Measurements from ENCODE around the gene BAG2.
A peak's percentile ranks its signal among the peaks of the same experiment; 100 is the strongest.

Gene BAG2

DNA sequence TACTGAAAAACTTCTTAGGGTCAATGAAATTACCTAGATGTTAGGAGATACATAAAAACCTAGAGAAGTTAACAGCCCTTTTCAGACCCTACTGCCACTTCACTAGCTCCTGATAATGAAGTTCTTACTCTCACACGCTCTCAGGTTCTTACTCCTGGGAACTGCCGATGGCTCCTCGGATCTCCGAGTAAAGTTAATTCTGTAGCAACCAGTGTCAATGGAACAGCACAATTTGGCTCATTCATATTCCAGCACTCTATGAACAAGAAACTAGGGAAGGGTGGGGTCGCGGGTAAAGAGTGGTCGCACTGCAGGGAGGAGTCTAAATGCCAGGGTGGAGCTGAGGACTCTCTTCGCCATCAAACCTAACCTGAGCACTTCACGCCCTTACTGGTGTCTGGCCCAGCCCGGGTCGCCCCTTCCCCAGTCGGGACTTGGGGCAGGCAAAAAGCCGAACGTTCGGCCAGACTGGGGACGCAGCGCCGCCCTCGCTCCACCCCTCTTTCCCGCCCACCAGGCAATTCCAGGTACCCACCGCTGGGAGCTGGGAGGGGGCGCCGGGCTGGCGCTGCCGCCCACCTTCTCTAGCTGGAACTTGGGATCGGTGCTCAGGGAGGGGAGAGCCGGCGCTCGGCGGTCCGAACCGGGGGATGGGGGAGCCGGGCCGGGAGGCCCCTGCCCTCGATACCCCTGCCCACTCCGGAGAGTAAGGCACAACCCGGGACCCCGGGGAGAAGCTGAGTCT is 49.2 kb downstream of the BAG2 start:
- Mint-ChIP-seq H3K4me3 (peak overlapping the region; percentile 91 to 94), H3K36me3 (no peaks in the 10 kb centered on the region), H3K27me3 (peaks cover 0 to 5% of the 10 kb centered on the region in 2 donors), H3K9me3 (no peaks in the 10 kb centered on the region), H3K27ac (peak overlapping the region; percentile 82), H3K4me1 (peaks cover 9 to 10% of the 10 kb centered on the region in 2 donors)
- ATAC-seq (replicated peaks) (peak; percentile 66 to 75), DNase-seq (peak; percentile 29)

DNA sequence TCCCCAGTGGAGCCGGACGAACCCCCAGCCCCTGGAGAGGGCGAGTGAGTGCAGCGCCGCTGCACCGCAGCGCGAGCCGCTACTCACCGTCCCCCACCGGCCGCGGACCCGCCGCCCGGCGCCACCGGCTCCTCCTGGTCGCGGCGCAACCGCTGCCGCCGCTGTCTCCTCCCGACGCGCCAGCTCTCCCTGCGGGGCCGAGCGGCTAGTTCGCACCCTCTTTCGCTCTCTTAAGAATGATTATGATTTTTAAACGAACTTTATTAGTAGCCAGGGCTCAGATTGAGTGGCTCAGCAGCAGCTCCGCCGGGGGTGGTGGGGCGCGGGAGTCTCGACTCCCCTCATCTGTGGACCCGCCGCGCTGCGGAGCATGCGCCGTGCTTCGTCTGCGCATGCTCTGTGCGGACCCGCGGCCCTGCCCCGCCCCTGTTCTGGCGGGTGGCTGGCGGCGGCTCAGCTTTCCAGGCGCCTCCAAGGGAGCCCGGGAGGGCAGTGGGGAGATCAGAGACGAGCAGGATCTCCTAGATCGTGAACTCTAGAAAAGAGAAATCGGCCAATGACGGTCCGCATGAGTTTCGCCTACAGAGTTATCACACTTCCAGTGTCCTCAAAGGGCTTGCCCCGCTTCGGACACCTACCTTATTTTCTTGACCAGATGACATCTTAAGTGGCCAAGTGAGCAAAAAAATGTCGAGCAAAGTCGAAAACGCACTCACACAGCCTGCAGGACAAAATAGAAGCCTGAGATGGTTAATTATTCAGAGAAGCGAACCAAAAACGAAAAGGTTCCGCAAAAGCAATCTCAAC is 50.0 kb downstream of the BAG2 start, which contains the start of gene RAB23:
TSS of gene RAB23 (minus strand) at position 372 of the 807 bp plus-strand sequence. CDS start 11,927 bp downstream, outside the sequence.
- peak; percentile 90 to 92 for ATAC-seq (replicated peaks)
- peak within 1 kb of the TSS; percentile 94 for H3K4me3 Mint-ChIP-seq
- H3K27me3 Mint-ChIP-seq = peaks cover 0 to 5% of the 10 kb centered on the region in 2 donors
- DNase-seq = peak; percentile 80
- peak within 1 kb of the TSS; percentile 92 for H3K27ac Mint-ChIP-seq
- H3K9me3 Mint-ChIP-seq = no peaks in the 10 kb centered on the region
- H3K36me3 Mint-ChIP-seq = no peaks in the 10 kb centered on the region
- peaks cover 5 to 8% of the 10 kb centered on the region in 2 donors for H3K4me1 Mint-ChIP-seq

DNA sequence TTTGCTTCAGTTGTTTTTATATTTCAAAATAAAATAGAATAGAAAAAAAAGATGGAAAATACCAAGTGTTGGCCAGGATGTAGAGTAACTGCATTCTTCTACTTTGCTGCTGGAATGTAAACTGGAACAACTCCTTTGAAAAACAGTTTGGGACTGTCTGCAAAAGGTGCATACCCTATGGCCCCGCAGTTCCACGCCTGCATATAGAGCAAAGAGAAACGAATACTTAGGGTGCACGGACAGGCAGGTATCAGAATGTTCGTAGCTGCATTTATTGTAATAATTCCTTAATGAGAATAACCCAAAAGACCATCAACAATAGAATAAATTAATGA is 50.6 kb downstream of the BAG2 start:
- ATAC-seq (replicated peaks) = no peak
- no peak overlapping the region for H3K27ac Mint-ChIP-seq
- no peaks in the 10 kb centered on the region for H3K36me3 Mint-ChIP-seq
- peaks cover 0 to 5% of the 10 kb centered on the region in 2 donors for H3K27me3 Mint-ChIP-seq
- H3K4me1 Mint-ChIP-seq = peaks cover 0 to 8% of the 10 kb centered on the region in 2 donors
- no peak for DNase-seq
- no peaks in the 10 kb centered on the region for H3K9me3 Mint-ChIP-seq
- H3K4me3 Mint-ChIP-seq = peak overlapping the region; percentile 8 to 94

DNA sequence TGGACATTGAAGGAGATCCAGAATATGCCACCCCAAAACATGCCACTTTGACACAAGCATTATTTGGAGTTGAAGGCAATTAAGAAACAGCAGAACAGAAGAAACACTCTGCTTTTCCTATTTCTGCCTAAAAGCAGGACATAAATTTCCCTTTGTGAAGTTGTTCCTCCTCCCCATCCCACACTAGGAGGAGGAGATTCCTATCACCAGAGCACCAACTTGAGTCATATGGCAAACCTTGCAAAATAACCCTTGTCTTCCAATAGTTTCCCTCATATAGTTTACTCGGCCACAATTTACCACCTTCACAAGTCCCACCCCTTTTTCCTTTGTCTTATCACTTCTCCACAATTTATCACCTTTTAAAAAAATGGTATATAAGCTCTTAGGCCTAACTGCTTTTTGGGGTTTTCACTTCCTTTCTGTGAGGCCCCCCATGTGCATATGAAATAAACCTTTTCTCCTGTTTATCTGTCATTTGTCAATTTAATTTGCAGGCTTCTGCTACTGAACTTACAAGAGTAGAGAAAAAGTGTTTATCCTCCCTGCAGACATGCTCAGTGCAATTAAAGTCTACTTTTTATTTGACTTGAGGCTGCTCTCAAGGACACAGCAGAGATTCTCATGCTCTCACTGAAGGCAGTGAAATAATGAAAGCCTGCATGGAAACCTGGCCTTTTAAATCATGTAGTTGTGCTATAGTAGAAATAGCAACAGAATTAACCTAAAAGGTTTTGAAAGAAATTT is 52.8 kb downstream of the BAG2 start:
- DNase-seq = no peak
- peaks cover 0 to 8% of the 10 kb centered on the region in 2 donors for H3K4me1 Mint-ChIP-seq
- H3K9me3 Mint-ChIP-seq = no peaks in the 10 kb centered on the region
- no peak for ATAC-seq (replicated peaks)
- no peak overlapping the region for H3K27ac Mint-ChIP-seq
- no peaks in the 10 kb centered on the region for H3K36me3 Mint-ChIP-seq
- no peak overlapping the region for H3K4me3 Mint-ChIP-seq
- peaks cover 3 to 22% of the 10 kb centered on the region in 2 donors for H3K27me3 Mint-ChIP-seq

DNA sequence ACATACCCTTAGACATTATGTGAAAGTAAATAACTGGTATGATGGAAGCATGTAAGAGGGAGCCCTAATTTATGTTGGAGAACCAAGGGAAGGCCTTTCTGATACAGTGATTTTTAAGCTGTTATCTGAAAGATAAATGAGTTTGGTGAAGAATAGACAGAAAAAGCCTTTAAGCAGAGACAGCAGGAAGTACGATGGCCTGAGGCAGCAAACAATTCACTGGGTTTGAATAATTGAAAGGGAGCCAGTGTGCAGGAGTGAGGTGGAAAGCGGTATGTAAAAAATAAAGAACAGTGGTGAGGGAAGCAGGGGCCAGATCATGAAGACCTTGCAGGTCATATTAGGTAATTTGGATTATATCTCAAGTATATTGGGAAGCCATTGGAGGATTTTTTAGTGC is 54.1 kb downstream of the BAG2 start:
- no peak overlapping the region for H3K27ac Mint-ChIP-seq
- H3K9me3 Mint-ChIP-seq = no peaks in the 10 kb centered on the region
- peaks cover 0 to 7% of the 10 kb centered on the region in 2 donors for H3K4me1 Mint-ChIP-seq
- DNase-seq (no peak), ATAC-seq (replicated peaks) (no peak)
- H3K36me3 Mint-ChIP-seq = no peaks in the 10 kb centered on the region
- peaks cover 8 to 29% of the 10 kb centered on the region in 2 donors for H3K27me3 Mint-ChIP-seq
- H3K4me3 Mint-ChIP-seq = no peak overlapping the region

Data from stimulated activated naive B cell treated with anti-CD40 and anti-IgM and Interleukin-4, amounts not matched to agents 10 μg/mL and 1 μg/mL and 100 μg/mL, for 72 hours (primary cell).